GM12891 (cell line): ENCODE data around the gene SH3GL2.

Experiments used
- DNase-seq: peaks from one replicate; pipeline ENCODE4 v3.0.0; 2011; ENCODE audit warnings: low spot score; ENCODE audit not compliant: insufficient read length
- FAIRE-seq: peaks from 2 replicates; lab custom pipeline; 2011; peaks lifted over from hg19 to GRCh38; lab: Jason Lieb, UNC
- PAX5 ChIP-seq: IDR thresholded peaks from 2 replicates; pipeline ENCODE4 v1.6.1; 2011; ENCODE audit warnings: low read length, moderate library complexity, mild to moderate bottlenecking; ENCODE audit not compliant: insufficient read depth, severe bottlenecking
- POLR2A ChIP-seq: IDR thresholded peaks from 2 replicates; pipeline ENCODE4 v1.6.1; 2011; ENCODE audit warnings: low read depth, low read length, control low read depth
- POLR2AphosphoS5 ChIP-seq: IDR thresholded peaks from 2 replicates; pipeline ENCODE4 v1.6.1; 2011; ENCODE audit warnings: low read depth, low read length, control low read depth
- POU2F2 ChIP-seq: IDR thresholded peaks from 2 replicates; pipeline ENCODE4 v1.6.1; 2011; ENCODE audit warnings: low read depth, mild to moderate bottlenecking, control low read depth, low read length, moderate library complexity
- SPI1 ChIP-seq: IDR thresholded peaks from 2 replicates; pipeline ENCODE4 v1.6.1; 2011; ENCODE audit warnings: low read depth, low read length, control low read depth
- TAF1 ChIP-seq: IDR thresholded peaks from 2 replicates; pipeline ENCODE4 v1.6.1; 2011; ENCODE audit warnings: low read depth, low read length, control low read depth

The SH3GL2 gene

GRCh38 chr9:17843236-17843635 is 264.4 kb downstream of the SH3GL2 start:
- TF ChIP-seq POLR2AphosphoS5 = no peak
- TF ChIP-seq POLR2A = no peak
- TF ChIP-seq POU2F2 = no peak
- no peak for TF ChIP-seq SPI1
- no peak for TF ChIP-seq PAX5
- TF ChIP-seq TAF1 = no peak
- no peak for FAIRE-seq
- DNase-seq = no peak
